Tibial artery (tissue), 4 donors: ENCODE data around the gene DHRSX.
"Not testable (repeated sequence)": the region's sequence is repeated elsewhere in the genome, so short reads cannot be mapped to it uniquely, and the experiment has no call there.

Experiments
- DNase-seq, 2 donors: peaks; one replicate each; pipeline ENCODE4 v3.0.0-alpha.2; 2019
- H3K27ac ChIP-seq, 2 donors: fragments of 200-600 bp; sonication (generic) in 1 of 2; 1 replicate in 1 of 2; 2 replicates in 1 of 2; pipeline ENCODE4 v1.5.1; 2018 to 2019; ENCODE audit warnings: mild to moderate bottlenecking in 1 of 2
- H3K27me3 ChIP-seq, 2 donors: fragments of 200-600 bp; sonication (generic) in 1 of 2; one replicate each; pipeline versions ENCODE4 v1.5.1 to v1.6.0; 2016 to 2019
- H3K36me3 ChIP-seq, 3 donors: fragments of 200-600 bp; sonication (generic) in 2 of 3; one replicate each; pipeline ENCODE4 v1.5.1; 2016 to 2019; ENCODE audit warnings: mild to moderate bottlenecking in 2 of 3
- H3K4me1 ChIP-seq, 4 donors: fragments of 200-600 bp; sonication (generic) in 2 of 4; 1 replicate in 3 of 4; 2 replicates in 1 of 4; pipeline ENCODE4 v1.5.1; 2016 to 2019
- H3K4me3 ChIP-seq, 2 donors: fragments of 200-600 bp; sonication (generic) in 1 of 2; 1 replicate in 1 of 2; 2 replicates in 1 of 2; pipeline ENCODE4 v1.5.1; 2018 to 2019; ENCODE audit warnings: mild to moderate bottlenecking in 2 of 2
- H3K9me3 ChIP-seq, 3 donors: fragments of 200-600 bp; sonication (generic) in 1 of 3; one replicate each; pipeline ENCODE4 v1.5.1; 2016 to 2019
- CTCF ChIP-seq, 2 experiments: fragments of 200-600 bp in 1 of 2; fragments of 450-650 bp in 1 of 2; IDR thresholded peaks; one replicate each; pipeline ENCODE4 v1.5.1; 2017 to 2019; ENCODE audit warnings: antibody characterized with exemption in 2 of 2, mild to moderate bottlenecking in 1 of 2, moderate library complexity in 1 of 2
- intact Hi-C: fragments of 100-400 bp; cut with DNase I; formaldehyde crosslinking; loops from one replicate; pipeline ENCODE4 v1.15.0; 2023; ENCODE audit warnings: low total_unique reads

DHRSX gene

GRCh38 chrX:2284601-2285000 is 216.2 kb downstream of the DHRSX start:
- DNase-seq, result no peak
- Histone ChIP-seq H3K4me3 (no peak overlapping the region), H3K27ac (no peak overlapping the region), H3K4me1 (no peaks in the 10 kb centered on the region), H3K27me3 (no peaks in the 10 kb centered on the region), H3K9me3 (no peaks in the 10 kb centered on the region), H3K36me3 (peaks cover 6 to 16% (median 7%) of the 10 kb centered on the region in 3 donors)
- intact Hi-C loops, result no loop called here
- TF ChIP-seq CTCF (IDR thresholded peaks at IDR 0.05), result no peak

- TF ChIP-seq CTCF (IDR thresholded peaks at IDR 0.05), result no peak
- H3K27me3 ChIP-seq, result no peaks in the 10 kb centered on the region
- no peak overlapping the region for H3K27ac ChIP-seq
- no peaks in the 10 kb centered on the region for H3K4me1 ChIP-seq
- no peaks in the 10 kb centered on the region for H3K9me3 ChIP-seq
- no peak overlapping the region for H3K4me3 ChIP-seq
- intact Hi-C loops, result no loop called here
- DNase-seq, result no peak
- peaks cover 1 to 11% (median 7%) of the 10 kb centered on the region in 3 donors for H3K36me3 ChIP-seq
These were observed 216.6 kb downstream of the DHRSX start for GRCh38 chrX:2284133-2284532.

GRCh38 chrX:2283111-2283859 is 217.5 kb downstream of the DHRSX start:
- no peak overlapping the region for H3K4me3 ChIP-seq

GRCh38 chrX:2282490-2283090 is 218.2 kb downstream of the DHRSX start:
- Histone ChIP-seq H3K4me3 (no peak overlapping the region), H3K4me1 (no peaks in the 10 kb centered on the region), H3K36me3 (peaks cover 0 to 6% (median 0%) of the 10 kb centered on the region in 3 donors), H3K27me3 (no peaks in the 10 kb centered on the region), H3K27ac (no peak overlapping the region), H3K9me3 (no peaks in the 10 kb centered on the region)
- no peak for TF ChIP-seq CTCF (IDR thresholded peaks at IDR 0.05)
- intact Hi-C loops, result no loop called here
- DNase-seq, result no peak

More at GRCh38 chrX:2283111-2283859, 217.5 kb downstream of the DHRSX start:
- Histone ChIP-seq H3K9me3 (no peaks in the 10 kb centered on the region), H3K4me1 (no peaks in the 10 kb centered on the region), H3K27ac (no peak overlapping the region), H3K36me3 (peaks cover 0 to 6% (median 0%) of the 10 kb centered on the region in 3 donors), H3K27me3 (no peaks in the 10 kb centered on the region)
- TF ChIP-seq CTCF (IDR thresholded peaks at IDR 0.05), result no peak
- intact Hi-C loops, result no loop called here
- DNase-seq, result no peak

GRCh38 chrX:2272337-2272736 is 228.4 kb downstream of the DHRSX start:
- no peak for TF ChIP-seq CTCF (IDR thresholded peaks at IDR 0.05)
- DNase-seq, result no peak
- no peak overlapping the region for H3K4me3 ChIP-seq
- no peaks in the 10 kb centered on the region for H3K4me1 ChIP-seq
- H3K9me3 ChIP-seq, result no peaks in the 10 kb centered on the region
- no peaks in the 10 kb centered on the region for H3K27me3 ChIP-seq
- no peaks in the 10 kb centered on the region for H3K36me3 ChIP-seq
- intact Hi-C loops, result no loop called here
- H3K27ac ChIP-seq, result no peak overlapping the region

- H3K9me3 ChIP-seq, intact Hi-C loops, H3K27me3 ChIP-seq, H3K4me1 ChIP-seq, H3K36me3 ChIP-seq, DNase-seq, H3K27ac ChIP-seq, H3K4me3 ChIP-seq: not testable (repeated sequence)
These were observed 229.2 kb downstream of the DHRSX start for GRCh38 chrX:2271595-2271994.

- H3K9me3 ChIP-seq, H3K27ac ChIP-seq, intact Hi-C loops: not testable (repeated sequence)
These were observed 230.0 kb downstream of the DHRSX start for GRCh38 chrX:2270783-2271182.

More at GRCh38 chrX:2270783-2271182, 230.0 kb downstream of the DHRSX start:
- H3K4me1 ChIP-seq, DNase-seq, H3K27me3 ChIP-seq, H3K4me3 ChIP-seq: not testable (repeated sequence)
- peaks cover 9 to 15% (median 11%) of the 10 kb centered on the region in 3 donors for H3K36me3 ChIP-seq
